ENCODE data around the gene LCE2A.
"Not testable (repeated sequence)": the region's sequence is repeated elsewhere in the genome, so short reads cannot be mapped to it uniquely, and the experiment has no call there.

The LCE2A gene, protein sequence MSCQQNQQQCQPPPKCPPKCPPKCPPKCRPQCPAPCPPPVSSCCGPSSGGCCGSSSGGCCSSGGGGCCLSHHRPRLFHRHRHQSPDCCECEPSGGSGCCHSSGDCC

DNA sequence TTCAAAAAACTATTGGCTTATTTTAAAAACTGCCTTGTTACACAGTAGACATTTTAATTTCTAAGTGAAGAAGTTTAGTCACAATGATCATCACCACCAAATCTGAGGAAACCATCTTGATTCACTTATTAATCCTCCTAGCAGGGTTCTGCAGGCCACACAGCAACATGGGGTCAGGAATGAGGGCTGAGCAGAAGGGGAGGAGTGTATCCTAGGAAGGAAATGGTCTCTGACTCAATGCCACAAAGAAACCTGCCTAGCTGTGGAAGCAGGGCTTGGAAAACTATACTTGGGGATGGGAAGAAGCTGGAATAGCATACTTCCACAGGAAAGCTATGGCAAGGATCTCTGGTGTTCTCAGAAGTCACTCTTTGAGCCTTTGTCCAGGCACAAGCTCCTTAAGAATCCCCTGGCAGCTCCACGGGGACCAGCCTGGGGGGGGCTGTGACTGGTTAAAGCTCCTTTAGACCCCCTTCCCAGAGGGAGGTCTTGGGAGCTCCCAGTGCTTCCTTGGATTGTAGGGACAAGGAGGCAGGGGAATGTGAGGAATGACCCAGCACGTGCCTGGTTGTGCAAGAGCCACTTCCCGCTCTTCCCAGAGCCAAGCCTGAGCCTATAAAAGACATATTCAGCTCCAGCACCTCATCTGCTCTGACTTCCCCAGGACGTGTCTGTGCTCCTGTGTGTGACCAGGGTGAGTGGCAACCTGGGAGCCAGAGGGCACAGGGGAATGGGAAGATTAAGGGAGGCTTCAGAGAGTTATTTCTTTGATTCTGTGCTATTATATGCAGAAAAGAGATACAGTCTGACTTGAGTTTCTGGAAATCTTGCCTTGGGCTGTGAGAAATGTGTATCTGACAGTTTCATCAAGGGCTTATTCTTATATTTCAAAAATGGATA, at the start of gene LCE2A:
Gene LCE2A (plus strand): TSS at position 645 of the 900 bp plus-strand sequence. CDS start 557 bp downstream, outside the sequence.
- no peak for DNase-seq

DNA sequence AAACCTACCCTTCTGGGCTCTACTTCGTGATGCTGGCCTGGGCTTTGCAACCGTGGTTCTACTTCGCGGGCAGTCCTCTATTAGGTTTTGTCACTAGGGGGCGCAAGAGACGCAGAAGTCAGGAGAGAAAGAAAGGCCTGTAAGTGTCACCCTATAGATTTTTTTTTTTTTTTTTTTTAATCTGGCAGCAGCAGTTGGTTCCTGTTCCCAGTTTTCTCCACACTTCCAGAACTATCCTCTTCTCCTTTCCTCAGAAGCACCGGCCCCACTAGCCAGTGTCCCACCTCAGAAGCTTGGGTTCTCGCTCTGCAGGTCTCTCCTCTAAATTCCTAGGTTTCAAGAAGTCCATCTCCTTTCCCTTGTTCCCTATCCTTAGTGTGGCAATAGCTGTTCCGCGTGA, 44.0 kb upstream of the LCE2A start:
- DNase-seq: peak; percentile 30

DNA sequence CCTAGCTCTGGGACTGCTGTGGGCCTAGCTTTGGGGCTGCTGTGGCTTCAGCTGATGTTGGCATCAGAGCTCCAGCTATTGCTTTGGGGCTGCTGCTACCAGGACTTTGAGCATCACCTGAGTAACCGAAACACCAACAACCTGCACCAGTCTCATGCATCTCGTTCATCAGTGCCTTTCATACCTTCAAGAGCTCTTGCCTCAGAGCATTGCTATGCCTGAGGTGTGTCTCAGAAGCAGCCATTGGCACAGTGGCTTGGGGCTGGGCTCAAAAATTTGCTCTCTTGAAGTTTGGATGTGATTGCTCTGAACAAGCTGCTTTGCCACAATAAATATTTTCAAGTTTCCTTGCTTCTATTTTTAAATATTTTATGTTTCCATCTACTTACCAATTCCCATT, 41.7 kb upstream of the LCE2A start:
- DNase-seq: no peak

- no peak for DNase-seq
Measured at GRCh38 chr1:152657677-152658076, 40.5 kb upstream of the LCE2A start.

DNA sequence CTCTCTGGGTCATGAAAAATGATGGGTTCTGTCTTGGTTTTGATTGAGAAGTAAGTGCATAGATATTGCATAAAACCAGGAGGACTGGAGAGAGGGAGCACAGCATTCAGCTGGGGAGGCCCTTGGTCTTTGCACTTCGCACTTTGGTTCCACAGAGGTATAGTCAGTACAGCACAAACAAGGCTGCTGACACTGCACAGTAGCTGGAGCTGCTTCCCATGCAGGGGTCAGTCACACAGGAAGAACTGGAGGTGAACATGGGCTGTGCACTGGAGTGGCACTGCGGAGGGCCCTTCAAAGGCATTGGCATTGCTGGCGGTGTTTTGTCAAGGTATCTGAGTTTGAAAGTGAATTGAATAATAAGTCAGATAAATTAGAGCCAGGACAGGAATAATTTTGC, 39.5 kb upstream of the LCE2A start:
- no peak for DNase-seq

GRCh38 chr1:152663098-152663497, 35.0 kb upstream of the LCE2A start, which contains the start of gene LCE2D:
TSS of gene LCE2D (plus strand) at chr1:152663380. CDS start at chr1:152664106, 726 bp downstream.
- DNase-seq: no peak

DNA sequence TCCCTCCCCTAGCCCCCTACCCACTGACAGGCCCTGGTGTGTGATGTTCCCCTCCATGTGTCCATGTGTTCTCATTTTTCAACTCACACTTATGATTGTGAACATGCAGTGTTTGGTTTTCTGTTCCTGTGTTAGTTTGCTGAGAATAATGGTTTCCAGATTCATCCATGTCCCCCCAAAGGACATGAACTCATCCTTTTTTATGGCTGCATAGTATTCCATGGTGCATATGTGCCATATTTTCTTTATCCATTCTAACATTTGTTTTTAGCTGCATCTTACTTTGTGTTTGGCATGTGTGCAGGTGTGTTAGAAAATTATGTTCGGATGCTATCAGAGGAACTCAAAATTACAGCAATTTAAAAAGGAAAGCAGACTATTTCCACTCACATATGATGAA, 32.0 kb upstream of the LCE2A start:
- DNase-seq: not testable (repeated sequence)

- no peak for DNase-seq
Measured at GRCh38 chr1:152667648-152668047, 30.5 kb upstream of the LCE2A start.

DNA sequence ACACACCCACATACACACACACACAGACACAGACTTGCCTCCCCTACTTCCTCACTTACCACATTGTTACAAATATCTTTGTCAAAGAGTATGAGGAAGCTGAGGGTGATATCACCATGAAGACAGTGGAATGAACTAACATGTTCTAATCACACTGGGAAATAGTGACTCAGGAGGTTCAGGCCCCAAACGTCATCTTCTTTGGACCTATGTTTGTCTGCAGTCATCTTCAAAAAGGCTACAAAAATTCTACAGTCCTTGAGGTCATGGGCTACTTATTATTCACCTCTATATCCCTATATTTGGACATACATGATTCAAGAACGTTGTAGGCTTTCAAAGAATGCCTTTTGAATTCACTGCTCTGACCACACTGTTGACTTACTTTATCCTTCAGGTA, 25.1 kb upstream of the LCE2A start:
- no peak for DNase-seq

- not testable (repeated sequence) for DNase-seq
Measured at GRCh38 chr1:152674983-152675382, 23.2 kb upstream of the LCE2A start, which contains the start of gene LCE2C. TSS of gene LCE2C (plus strand) at chr1:152675279. CDS start at chr1:152676016, 737 bp downstream.

DNA sequence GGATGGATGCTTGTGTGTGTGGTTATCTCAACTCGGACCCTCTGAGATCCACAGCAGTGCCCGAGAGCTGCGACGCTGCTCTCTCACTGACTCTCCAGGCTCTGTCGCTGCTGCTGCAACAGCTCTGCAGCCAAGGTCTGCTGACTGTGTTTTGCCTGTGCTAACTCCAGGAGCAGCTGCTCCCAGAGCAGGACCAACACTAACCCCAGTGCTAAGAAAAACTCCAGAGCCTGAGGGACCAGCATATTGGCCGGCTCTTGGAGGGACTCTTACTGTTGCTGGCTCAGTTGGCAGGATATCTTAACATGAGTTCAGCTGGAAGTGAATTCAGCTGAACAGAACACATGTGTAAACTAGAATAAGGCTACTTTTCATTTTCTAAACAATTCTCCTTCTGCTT, 18.7 kb upstream of the LCE2A start:
- DNase-seq: no peak

DNA sequence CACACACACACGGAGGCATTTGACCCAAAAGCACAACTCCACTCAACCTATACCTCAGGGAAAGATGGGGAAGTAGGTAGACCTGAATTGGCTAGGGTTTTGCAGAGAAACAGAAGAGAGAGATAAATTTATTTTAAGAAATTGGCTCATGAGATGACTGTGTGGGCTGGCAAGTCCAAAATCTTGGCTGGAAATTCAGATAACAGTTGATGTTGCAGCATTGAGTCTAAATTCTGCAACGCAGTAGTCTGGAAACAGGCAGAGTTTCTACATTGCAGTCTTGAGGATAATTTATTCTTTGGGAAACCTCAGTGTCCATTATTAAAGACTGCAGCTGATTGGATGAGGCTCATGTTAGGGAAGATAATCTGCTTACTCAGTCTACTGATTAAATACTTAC, 16.5 kb upstream of the LCE2A start:
- no peak for DNase-seq

DNA sequence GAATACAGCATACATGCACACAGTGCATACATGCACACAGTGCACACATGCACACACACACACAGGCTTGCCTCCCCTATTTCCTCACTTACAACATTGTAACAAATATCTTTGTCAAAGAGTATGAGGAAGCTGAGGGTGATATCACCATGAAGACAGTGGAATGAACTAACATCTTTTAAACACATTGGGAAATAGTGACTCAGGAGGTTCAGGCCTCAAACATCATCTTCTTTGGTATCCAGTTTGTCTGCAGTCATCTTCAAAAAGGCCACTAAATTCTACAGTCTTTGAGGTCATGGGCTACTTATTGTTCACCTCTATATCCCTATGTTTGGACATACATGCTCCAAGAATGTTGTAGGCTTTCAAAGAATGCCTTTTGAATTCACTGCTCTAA, 14.3 kb upstream of the LCE2A start:
- DNase-seq: no peak

DNA sequence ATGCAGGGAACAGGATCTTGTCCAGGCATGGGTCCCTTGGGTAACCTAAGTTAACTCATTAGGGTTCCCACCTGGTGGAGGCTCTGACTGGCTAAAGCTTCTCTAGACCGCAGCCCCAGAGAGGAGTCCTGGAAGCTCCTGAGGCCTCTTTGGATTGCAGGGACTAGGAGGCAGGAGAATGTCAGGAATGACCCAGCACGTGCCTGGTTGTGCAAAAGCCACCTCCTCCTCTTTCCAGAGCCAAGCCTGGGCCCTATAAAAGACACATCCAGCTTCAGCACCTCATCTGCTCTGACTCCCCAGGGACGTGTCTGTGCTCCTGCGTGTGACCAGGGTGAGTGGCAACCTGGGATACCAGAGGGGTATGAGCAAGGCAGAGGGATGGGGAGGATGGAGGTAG, 12.3 kb upstream of the LCE2A start, which contains the start of gene LCE2B:
Gene LCE2B (plus strand): TSS at position 301 of the 400 bp plus-strand sequence. CDS start 721 bp downstream, outside the sequence.
- DNase-seq: not testable (repeated sequence)

DNA sequence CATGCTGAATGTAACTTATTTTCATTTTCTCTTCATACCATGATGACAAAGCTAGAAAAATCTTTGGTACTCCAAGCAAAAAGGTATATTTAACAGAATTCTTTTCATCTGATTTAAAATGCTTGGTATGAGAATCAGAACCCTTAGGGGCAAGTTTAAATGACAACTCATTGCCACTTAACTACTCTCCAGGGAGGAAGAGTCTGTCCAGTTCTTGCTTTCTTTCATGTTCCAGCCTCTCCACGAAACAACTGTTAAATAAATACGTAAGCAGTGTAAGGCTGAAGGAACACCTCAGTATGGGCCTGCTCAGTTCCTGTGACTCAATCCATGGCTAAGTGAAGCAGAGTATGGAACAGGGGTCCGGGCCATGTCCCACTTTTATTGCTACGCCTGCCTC, 1.6 kb downstream of the LCE2A start:
- no peak for DNase-seq

GRCh38 chr1:152707860-152708259, 9.7 kb downstream of the LCE2A start, which contains the start of gene LCE4A:
TSS of gene LCE4A (plus strand) at chr1:152708160. CDS start at chr1:152709076, 916 bp downstream.
- DNase-seq: no peak

GRCh38 chr1:152718238-152718637, 20.1 kb downstream of the LCE2A start:
- DNase-seq: no peak

GRCh38 chr1:152725261-152725660, 27.1 kb downstream of the LCE2A start:
- DNase-seq: no peak

- no peak for DNase-seq
Measured at GRCh38 chr1:152728986-152729385, 30.8 kb downstream of the LCE2A start.

- no peak for DNase-seq
Measured at GRCh38 chr1:152735648-152736047, 37.5 kb downstream of the LCE2A start.

DNA sequence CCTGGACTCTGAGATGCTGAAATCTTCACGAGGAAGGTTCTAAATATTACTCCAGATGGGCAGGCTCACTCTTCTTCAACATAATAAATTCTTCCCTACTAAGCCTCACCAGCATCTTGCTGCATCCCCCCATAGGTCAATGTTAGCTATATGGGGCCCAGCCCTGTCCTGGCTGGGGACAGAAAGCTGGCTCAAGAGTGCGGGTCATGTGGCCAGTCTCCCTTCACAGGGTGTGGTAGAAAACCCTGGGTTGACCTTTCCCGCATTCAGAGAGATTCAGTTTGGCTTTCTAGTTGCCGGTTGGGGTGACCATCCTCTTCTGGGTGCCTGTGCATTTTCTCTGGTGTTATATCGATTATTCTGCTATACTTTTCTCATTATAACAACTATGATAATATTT, 39.9 kb downstream of the LCE2A start:
- DNase-seq: no peak

DNA sequence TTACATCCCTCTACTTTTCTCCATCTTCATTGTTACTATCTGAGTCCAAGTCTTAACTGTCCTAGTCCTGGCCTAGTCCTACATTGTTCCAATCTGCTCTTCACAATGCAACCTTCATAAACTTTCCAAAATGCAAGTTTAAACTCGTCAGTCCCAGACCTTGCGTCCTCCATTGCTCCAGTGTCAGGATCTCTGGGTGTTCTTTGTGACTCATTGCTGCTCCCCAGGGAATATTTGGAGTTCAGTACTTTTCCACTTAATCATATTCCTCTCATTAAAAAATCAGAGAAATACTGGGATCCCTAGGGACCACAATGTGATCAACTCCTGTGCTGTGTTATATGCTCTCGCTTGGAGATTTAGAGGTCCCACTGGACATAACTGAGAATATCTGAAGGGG, 41.7 kb downstream of the LCE2A start:
- no peak for DNase-seq

DNA sequence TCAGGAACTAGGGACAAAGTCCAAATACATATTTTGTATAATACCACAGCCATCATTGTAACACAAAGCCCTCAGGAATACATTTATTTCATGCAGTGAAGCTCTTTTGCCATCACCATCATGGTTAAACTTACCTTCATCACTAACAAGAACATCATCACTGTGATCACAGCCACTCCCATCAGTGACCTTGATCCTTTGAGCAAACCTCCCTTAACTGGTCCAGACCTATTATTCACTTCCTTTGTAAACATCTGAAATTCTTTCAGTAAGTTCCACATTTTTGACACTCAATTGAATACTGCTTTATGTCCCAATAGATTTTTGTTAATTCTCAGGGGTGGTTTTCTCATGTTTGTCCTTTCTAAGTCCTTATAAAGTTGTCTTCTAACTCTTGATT, 43.5 kb downstream of the LCE2A start:
- DNase-seq: no peak
